GM23338 (cell line): ENCODE data around the gene GSS.
A peak's percentile ranks its signal among the peaks of the same experiment; 100 is the strongest.

Source experiments
- EZH2 ChIP-seq: fragments of 200-600 bp; sonication (generic); IDR thresholded peaks from one replicate; pipeline ENCODE4 v1.8.0; 2017; ENCODE audit warnings: antibody characterized with exemption, mild to moderate bottlenecking, low read depth; ENCODE audit not compliant: unreplicated experiment
- JUNB ChIP-seq: IDR thresholded peaks from one replicate; pipeline ENCODE4 v1.6.1; 2016; ENCODE audit warnings: antibody characterized with exemption; ENCODE audit not compliant: unreplicated experiment
- POLR2AphosphoS5 ChIP-seq: IDR thresholded peaks from 2 replicates; pipeline ENCODE4 v1.6.1; 2016; ENCODE audit warnings: antibody characterized with exemption, low read depth
- TF ChIP-seq, protein P1 (sequence below), 2 experiments: fragments of 200-600 bp in 1 of 2; sonication (generic) in 1 of 2; conservative IDR thresholded peaks; 2 replicates each; pipeline versions ENCODE4 v1.5.1 to v1.6.1; 2016 to 2017; ENCODE audit warnings: antibody characterized with exemption in 2 of 2, low read depth in 2 of 2, mild to moderate bottlenecking in 2 of 2, moderate library complexity in 1 of 2

DNA sequence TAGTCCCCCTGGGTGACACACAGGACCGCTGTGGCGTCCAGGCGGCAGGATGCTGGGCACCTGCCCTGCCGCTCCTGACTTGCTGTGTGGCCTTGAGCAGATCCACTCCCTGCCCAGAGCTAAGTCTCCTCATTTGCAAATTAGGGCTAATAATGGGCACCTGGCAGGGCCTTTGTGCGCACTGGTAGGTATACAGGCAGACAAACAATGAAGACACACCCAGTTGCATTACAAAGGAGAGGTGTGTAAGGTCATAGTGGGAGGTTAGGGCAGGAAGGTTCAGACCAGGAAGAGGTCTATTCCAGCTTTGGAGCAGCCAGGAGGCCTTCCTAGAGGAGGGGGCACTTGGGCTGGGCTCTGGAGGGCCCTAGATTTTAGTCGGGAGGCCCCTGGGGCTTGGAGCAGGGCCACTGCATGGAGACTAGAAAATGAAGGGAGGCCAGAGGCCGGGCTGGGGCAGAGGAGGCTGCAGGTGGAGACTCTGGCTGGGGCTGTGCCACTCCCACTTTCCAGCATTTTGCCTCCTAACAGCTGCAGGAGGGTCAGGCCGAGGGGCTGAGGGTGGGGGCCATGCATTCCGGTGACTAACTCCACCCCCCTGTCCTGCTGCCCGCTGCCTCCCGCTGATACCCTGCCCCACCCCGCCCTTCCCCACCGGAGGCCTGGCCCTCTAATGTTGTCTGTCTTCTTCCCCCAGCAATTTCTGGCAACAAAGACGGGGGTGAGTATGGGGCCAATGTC lies 28.6 kb upstream of the GSS start:
- TF ChIP-seq, protein P1, sequence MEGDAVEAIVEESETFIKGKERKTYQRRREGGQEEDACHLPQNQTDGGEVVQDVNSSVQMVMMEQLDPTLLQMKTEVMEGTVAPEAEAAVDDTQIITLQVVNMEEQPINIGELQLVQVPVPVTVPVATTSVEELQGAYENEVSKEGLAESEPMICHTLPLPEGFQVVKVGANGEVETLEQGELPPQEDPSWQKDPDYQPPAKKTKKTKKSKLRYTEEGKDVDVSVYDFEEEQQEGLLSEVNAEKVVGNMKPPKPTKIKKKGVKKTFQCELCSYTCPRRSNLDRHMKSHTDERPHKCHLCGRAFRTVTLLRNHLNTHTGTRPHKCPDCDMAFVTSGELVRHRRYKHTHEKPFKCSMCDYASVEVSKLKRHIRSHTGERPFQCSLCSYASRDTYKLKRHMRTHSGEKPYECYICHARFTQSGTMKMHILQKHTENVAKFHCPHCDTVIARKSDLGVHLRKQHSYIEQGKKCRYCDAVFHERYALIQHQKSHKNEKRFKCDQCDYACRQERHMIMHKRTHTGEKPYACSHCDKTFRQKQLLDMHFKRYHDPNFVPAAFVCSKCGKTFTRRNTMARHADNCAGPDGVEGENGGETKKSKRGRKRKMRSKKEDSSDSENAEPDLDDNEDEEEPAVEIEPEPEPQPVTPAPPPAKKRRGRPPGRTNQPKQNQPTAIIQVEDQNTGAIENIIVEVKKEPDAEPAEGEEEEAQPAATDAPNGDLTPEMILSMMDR (conservative IDR thresholded peaks at IDR 0.05; ENCODE audit: low read depth in 2 of 2): no peak
- TF ChIP-seq POLR2AphosphoS5 (peak; percentile 66), EZH2 (no peak), JUNB (no peak)
